NCI-H1105 (cell line): ENCODE data around the gene RPEL1.
A peak's percentile ranks its signal among the peaks of the same experiment; 100 is the strongest.
"Not testable (repeated sequence)": the region's sequence is repeated elsewhere in the genome, so short reads cannot be mapped to it uniquely, and the experiment has no call there.

Experiments used
- DNase-seq: peaks from one replicate; lab custom pipeline; 2025; lab: John Stamatoyannopoulos, UW

Gene RPEL1

GRCh38 chr10:103235775-103236174, 9.9 kb upstream of the RPEL1 start:
- DNase-seq = no peak

DNA sequence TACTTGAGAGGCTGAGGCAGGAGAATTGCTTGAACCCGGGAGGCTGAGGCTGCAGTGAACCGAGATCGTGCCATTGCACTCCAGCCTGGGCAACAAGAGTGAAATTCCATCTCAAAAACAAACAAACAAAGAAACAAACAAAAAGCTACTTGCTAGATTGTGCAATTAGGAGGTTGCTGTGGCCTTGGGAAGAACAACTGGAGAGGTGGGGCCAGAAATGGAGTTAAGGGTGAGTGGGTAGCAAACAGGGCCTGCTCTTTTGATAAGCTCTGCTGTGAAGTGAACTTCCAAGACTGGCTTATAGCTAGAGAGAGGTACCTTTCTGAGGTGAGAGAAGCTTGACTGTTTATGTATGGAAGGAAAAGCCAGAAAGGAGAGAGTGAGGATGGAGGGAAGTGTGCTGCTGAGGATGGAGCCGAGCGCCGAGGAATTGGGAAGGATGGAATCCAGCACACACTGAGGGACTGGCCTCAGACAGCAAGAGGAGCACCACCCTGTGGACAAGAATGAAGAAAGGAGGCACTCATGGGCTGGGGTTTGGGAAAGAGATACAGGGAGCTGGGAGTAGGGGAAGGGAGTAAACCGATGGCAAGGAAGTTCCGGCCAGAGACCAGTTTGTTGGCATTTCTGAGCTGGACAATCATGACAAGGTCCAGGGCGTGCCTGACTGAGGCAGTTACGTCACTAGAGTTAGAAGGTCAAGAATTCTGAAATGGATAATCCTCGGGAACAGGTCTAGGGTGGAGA, 7.0 kb upstream of the RPEL1 start:
- no peak for DNase-seq

DNA sequence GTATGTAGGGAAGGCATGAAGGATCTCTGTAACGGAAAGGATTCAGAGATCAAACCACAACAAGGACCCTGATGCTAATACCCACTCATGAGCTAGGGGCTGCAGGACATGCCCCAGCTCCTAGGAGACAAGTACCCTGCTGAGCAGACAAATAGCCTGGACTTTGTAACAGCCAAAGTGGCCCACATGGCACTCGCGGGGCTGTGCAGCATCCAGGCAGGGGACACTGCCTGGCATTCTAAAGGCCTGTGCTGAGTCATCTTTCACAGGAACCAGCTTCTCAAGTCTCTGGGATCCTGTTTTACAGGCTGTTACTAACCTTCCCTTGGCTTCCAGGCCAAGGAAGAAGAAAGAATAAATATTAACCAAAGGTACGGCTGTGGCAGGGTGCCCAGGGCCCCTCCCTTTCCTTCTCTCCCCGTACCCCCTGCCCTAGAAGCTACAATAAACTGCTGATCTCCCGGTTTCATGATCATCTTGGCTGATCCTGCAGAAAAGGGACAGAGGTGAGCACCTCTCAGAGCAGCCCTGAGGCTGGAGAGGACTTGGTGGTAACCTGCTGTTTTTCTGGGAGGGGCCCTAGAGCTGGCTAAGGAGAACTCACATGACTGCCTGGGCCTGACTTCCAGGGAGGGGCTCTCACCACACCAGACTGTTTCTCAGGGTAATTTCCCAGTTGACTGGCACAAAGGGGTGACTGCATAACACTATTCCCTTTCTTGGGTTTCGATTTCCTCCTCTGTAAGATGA, 4.2 kb upstream of the RPEL1 start:
- DNase-seq = no peak

GRCh38 chr10:103244666-103245271, 918 bp upstream of the RPEL1 start:
- DNase-seq = no peak

- no peak for DNase-seq
Measured at GRCh38 chr10:103246324-103246723, 637 bp downstream of the RPEL1 start.

- DNase-seq = no peak
Measured at GRCh38 chr10:103254113-103254512, 8.4 kb downstream of the RPEL1 start.

- no peak for DNase-seq
Measured at GRCh38 chr10:103254538-103255325, 9.0 kb downstream of the RPEL1 start.

- DNase-seq = no peak
Measured at GRCh38 chr10:103256613-103257012, 10.9 kb downstream of the RPEL1 start.

GRCh38 chr10:103257812-103258211, 12.1 kb downstream of the RPEL1 start:
- DNase-seq = no peak

DNA sequence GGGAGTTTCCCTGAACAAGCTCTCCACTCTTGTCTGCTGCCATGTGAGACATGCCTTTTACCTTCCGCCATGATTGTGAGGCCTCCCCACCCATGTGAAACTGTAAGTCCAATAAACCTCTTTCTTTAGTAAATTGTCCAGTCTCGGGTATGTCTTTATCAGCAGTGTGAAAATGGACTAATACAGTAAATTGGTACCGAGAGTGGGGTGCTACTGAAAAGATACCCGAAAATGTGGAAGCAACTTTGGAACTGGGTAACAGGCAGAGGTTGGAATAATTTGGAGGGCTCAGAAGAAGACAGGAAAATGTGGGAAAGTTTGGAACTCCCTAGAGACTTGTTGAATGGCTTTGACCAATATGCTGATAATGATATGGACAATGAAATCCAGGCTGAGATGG, 13.2 kb downstream of the RPEL1 start:
- not testable (repeated sequence) for DNase-seq

GRCh38 chr10:103259989-103260388, 14.3 kb downstream of the RPEL1 start:
- DNase-seq = no peak

GRCh38 chr10:103262229-103262628, 16.5 kb downstream of the RPEL1 start:
- no peak for DNase-seq

GRCh38 chr10:103265717-103266329, 20.1 kb downstream of the RPEL1 start:
- DNase-seq = no peak

DNA sequence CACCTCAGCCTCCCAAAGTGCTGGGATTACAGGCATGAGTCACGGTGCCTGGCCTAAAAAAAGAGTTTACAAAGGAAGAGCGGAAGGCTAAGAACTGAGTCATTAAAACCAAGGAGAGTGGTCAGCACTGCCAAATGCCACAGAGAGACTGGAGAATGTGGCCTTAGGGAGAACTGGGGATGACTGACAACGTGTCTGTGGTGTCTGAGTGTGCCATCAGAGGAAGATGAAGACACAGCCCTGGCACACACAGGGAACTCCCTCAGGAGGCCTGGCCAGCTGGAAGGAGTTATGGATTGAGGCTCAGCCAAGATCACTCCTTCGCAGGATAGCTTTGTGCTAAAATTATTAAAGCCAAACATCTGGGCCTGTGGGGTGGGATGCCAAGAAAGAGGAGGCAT, 27.4 kb downstream of the RPEL1 start:
- DNase-seq = no peak

DNA sequence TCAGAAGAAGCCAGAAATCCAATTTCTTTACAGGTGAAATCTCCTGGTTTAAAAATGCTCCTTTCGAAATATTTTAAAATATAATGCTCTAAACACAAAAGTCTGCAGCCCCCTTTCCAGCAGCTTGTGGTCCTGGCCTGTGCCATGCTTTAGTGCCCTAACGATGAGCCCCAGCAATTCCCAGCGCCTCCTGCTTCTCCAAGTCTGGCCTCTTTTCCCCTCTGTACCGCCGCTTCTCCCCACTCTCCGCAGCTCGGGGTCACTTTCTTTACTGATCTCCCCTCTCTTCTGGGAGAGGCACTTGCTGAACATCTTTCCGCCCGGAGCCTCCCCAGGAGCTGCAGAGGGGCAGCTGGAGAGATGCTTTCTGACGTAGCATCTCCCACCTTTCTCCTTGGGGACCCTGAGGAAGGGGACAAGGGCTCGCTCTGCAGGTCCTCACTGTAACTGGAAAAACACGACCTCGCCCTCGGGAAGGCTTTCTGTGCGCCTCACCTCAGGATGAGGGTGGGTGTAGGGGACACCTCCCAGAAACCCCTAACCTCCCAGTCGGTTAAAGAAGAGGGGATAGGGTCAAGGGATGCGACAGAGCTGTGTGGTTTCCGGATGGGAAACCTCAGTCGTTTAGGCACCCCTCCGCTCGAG, 30.7 kb downstream of the RPEL1 start:
- DNase-seq = no peak

DNA sequence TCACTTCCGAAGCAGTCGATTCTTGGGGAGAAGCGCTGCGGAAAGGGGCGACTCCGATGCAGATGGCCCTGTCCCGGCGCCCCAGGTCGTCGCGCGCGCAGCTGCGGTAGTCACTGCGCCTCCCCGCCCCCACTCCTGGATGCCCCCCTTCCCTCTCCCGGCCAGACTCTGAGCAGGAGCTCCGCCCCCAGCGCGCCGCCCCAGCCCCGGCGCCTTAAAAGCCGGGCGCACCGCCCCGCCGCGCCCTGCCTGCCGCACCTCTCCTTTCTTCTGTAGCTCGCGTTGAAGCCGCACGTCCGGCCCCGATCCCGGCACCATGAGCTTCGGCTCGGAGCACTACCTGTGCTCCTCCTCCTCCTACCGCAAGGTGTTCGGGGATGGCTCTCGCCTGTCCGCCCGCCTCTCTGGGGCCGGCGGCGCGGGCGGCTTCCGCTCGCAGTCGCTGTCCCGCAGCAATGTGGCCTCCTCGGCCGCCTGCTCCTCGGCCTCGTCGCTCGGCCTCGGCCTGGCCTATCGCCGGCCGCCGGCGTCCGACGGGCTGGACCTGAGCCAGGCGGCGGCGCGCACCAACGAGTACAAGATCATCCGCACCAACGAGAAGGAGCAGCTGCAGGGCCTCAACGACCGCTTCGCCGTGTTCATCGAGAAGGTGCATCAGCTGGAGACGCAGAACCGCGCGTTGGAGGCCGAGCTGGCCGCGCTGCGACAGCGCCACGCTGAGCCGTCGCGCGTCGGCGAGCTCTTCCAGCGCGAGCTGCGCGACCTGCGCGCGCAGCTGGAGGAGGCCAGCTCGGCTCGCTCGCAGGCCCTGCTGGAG, 31.4 kb downstream of the RPEL1 start, which contains the start of gene INA:
TSS of gene INA (plus strand) at position 243 of the 817 bp plus-strand sequence. CDS start at position 317, 74 bp downstream.
- peak; percentile 60 for DNase-seq

GRCh38 chr10:103277713-103278536, 32.2 kb downstream of the RPEL1 start:
- no peak for DNase-seq

GRCh38 chr10:103278537-103278823, 32.8 kb downstream of the RPEL1 start:
- DNase-seq = no peak

- no peak for DNase-seq
Measured at GRCh38 chr10:103278862-103279298, 33.2 kb downstream of the RPEL1 start.

- no peak for DNase-seq
Measured at GRCh38 chr10:103280031-103280430, 34.3 kb downstream of the RPEL1 start.
